Caco-2 (cell line): Measurements from ENCODE around the gene PDCD11. TPM values are rescaled to one million over a fixed set of nuclear protein-coding genes. Genes with fewer than 3 reads are reported as not detected.

ENCODE experiments used
- BruUV-seq: library from RNA; stranded (reverse); fragments of 400-500 nt; replicated peaks from 2 replicates; lab custom pipeline; 2021; lab: Mats Ljungman, UMichigan
- CTCF ChIA-PET: fragments of 300-600 bp; sonication (Branson Sonifier 250); formaldehyde crosslinking; loops from one replicate; lab custom pipeline; 2022; ENCODE audit warnings: antibody characterized with exemption; lab: Charles Lee
- POLR2A ChIA-PET: fragments of 300-600 bp; sonication (Branson Sonifier 250); formaldehyde crosslinking; loops from one replicate; lab custom pipeline; 2022; ENCODE audit warnings: antibody characterized with exemption; lab: Charles Lee
- DNase-seq, 2 experiments: peaks; one replicate each; pipeline versions ENCODE4 v3.0.0 to v3.0.0-alpha.2; 2020 to 2022
- H3K27me3 ChIP-seq: replicated peaks from 2 replicates; pipeline ENCODE4 v1.6.0; 2011; ENCODE audit warnings: low read length; ENCODE audit not compliant: control insufficient read depth, insufficient read depth
- H3K36me3 ChIP-seq: 2 replicates; pipeline ENCODE4 v1.5.1; 2011; ENCODE audit warnings: low read length; ENCODE audit not compliant: control insufficient read depth, insufficient read depth
- H3K4me1 ChIP-seq: fragments of 250-450 bp; sonication (Bioruptor Pico); 2 replicates; pipeline ENCODE4 v1.5.1; 2020; ENCODE audit warnings: mild to moderate bottlenecking
- H3K4me3 ChIP-seq: 2 replicates; pipeline ENCODE4 v1.5.1; 2011; ENCODE audit warnings: low read depth, mild to moderate bottlenecking, control low read depth, low read length
- H3K9me3 ChIP-seq: fragments of 250-450 bp; sonication (Bioruptor Pico); 2 replicates; pipeline ENCODE4 v1.5.1; 2020; ENCODE audit warnings: mild to moderate bottlenecking, moderate library complexity
- H3K27ac Mint-ChIP-seq: one replicate; pipeline ENCODE4 v1.8.0; 2022; ENCODE audit warnings: mixed read lengths; ENCODE audit not compliant: unreplicated experiment
- H3K27me3 Mint-ChIP-seq: one replicate; pipeline ENCODE4 v1.8.0; 2022; ENCODE audit warnings: mixed read lengths; ENCODE audit not compliant: insufficient read depth, unreplicated experiment
- H3K36me3 Mint-ChIP-seq: one replicate; pipeline ENCODE4 v1.8.0; 2022; ENCODE audit warnings: mild to moderate bottlenecking, mixed read lengths; ENCODE audit not compliant: insufficient read depth, unreplicated experiment
- H3K4me1 Mint-ChIP-seq: one replicate; pipeline ENCODE4 v1.8.0; 2022; ENCODE audit warnings: low read depth, mixed read lengths; ENCODE audit not compliant: unreplicated experiment
- H3K4me3 Mint-ChIP-seq: one replicate; pipeline ENCODE4 v1.8.0; 2022; ENCODE audit warnings: mild to moderate bottlenecking, moderate library complexity, mixed read lengths; ENCODE audit not compliant: unreplicated experiment
- H3K9me3 Mint-ChIP-seq: one replicate; pipeline ENCODE4 v1.8.0; 2022; ENCODE audit warnings: mixed read lengths; ENCODE audit not compliant: unreplicated experiment
- CTCF ChIP-seq, 2 experiments: fragments of 200-600 bp in 1 of 2; IDR thresholded peaks; 1 replicate in 1 of 2; 2 replicates in 1 of 2; pipeline versions ENCODE4 v1.5.1 to v1.8.0; 2011 to 2022; ENCODE audit warnings: antibody characterized with exemption in 1 of 2, control low read depth in 1 of 2, inconsistent platforms in 1 of 2, low read depth in 1 of 2, low read length in 1 of 2, mild to moderate bottlenecking in 1 of 2, moderate library complexity in 1 of 2; ENCODE audit not compliant: insufficient read depth in 1 of 2, severe bottlenecking in 1 of 2, unreplicated experiment in 1 of 2
- intact Hi-C: fragments of 100-400 bp; cut with micrococcal nuclease; formaldehyde crosslinking; loops from one replicate; pipeline ENCODE4 v1.10.0; 2022; ENCODE audit not compliant: unreplicated experiment
- total RNA-seq: library from RNA; stranded (reverse); gene quantifications from 2 replicates; pipeline ENCODE4 v1.2.3, GENCODE V29; 2022

The PDCD11 gene
- total RNA-seq, 1 experiment from 2014 or later = 55.3 TPM

DNA sequence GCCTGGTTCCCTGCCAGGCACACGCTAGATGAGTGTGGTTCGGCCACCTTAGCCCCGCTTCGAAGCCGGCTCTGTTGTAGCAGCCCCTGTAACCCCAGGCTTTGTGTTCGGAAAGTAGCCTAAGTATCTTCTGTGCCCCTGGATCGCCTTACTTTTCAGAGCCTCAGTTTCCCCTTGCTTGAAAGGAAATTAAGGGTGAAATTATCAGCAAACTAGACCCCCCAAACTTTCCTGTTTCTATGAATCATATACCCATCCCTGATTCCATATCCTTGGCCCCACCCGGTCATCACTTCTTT is 312 bp downstream of the PDCD11 start:
- no peak for DNase-seq
- H3K36me3 Mint-ChIP-seq = peaks cover 87% of the 10 kb centered on the region
- H3K9me3 Mint-ChIP-seq = no peaks in the 10 kb centered on the region
- H3K27ac Mint-ChIP-seq = peak overlapping the region; percentile 96
- CTCF ChIA-PET = interaction anchor here (1.0 to 1.4 kb wide), 3 partner anchors 9 to 89 kb away, joined by 3 to 4 read pairs (median 3); no protein-coding TSS in a partner anchor
- peaks cover 23% of the 10 kb centered on the region for H3K4me1 Mint-ChIP-seq
- H3K9me3 ChIP-seq = no peaks in the 10 kb centered on the region
- peak overlapping the region; percentile 91 for H3K4me3 ChIP-seq
- no peaks in the 10 kb centered on the region for H3K27me3 ChIP-seq
- BruUV-seq = TSS peak; percentile 69
- peaks cover 3% of the 10 kb centered on the region; the same call in 1 of the 2 replicates for H3K36me3 ChIP-seq
- no peak for TF ChIP-seq CTCF (IDR thresholded peaks at IDR 0.05; ENCODE audit: insufficient read depth in 1 of 2, low read depth in 1 of 2, low read length in 1 of 2, severe bottlenecking in 1 of 2, unreplicated experiment in 1 of 2)
- POLR2A ChIA-PET = interaction anchor here (0.6 to 2.0 kb wide), 3 partner anchors 28 to 166 kb away, joined by 5 to 14 read pairs (median 9); no protein-coding TSS in a partner anchor
- peak overlapping the region; percentile 92 for H3K4me3 Mint-ChIP-seq
- intact Hi-C loops = loop anchor here (1.0 kb wide), 1 partner anchor 28 kb away; no protein-coding TSS in a partner anchor
- no peaks in the 10 kb centered on the region for H3K27me3 Mint-ChIP-seq
- H3K4me1 ChIP-seq = peaks cover 7% of the 10 kb centered on the region; the same call in 1 of the 2 replicates

- no TSS peak for BruUV-seq
- Histone ChIP-seq H3K4me3 (peak overlapping the region; percentile 91), H3K4me1 (peaks cover 7% of the 10 kb centered on the region; the same call in 1 of the 2 replicates), H3K9me3 (no peaks in the 10 kb centered on the region), H3K27me3 (no peaks in the 10 kb centered on the region), H3K36me3 (peaks cover 3% of the 10 kb centered on the region; the same call in 1 of the 2 replicates)
- no peak for TF ChIP-seq CTCF (IDR thresholded peaks at IDR 0.05; ENCODE audit: insufficient read depth in 1 of 2, low read depth in 1 of 2, low read length in 1 of 2, severe bottlenecking in 1 of 2, unreplicated experiment in 1 of 2)
- DNase-seq = no peak
- ChIA-PET CTCF (interaction anchor here (1.0 to 1.4 kb wide), 3 partner anchors 8 to 88 kb away, joined by 3 to 4 read pairs (median 3); no protein-coding TSS in a partner anchor), POLR2A (interaction anchor here (0.6 to 2.0 kb wide), 3 partner anchors 28 to 166 kb away, joined by 5 to 14 read pairs (median 9); no protein-coding TSS in a partner anchor)
- Mint-ChIP-seq H3K9me3 (no peaks in the 10 kb centered on the region), H3K36me3 (peaks cover 87% of the 10 kb centered on the region), H3K27ac (peak overlapping the region; percentile 96), H3K4me1 (peaks cover 23% of the 10 kb centered on the region), H3K4me3 (peak overlapping the region; percentile 92), H3K27me3 (no peaks in the 10 kb centered on the region)
- intact Hi-C loops = no loop called here
Measured at GRCh38 chr10:103397191-103397825, 882 bp downstream of the PDCD11 start.

GRCh38 chr10:103413564-103413963 is 17.1 kb downstream of the PDCD11 start:
- H3K27me3 Mint-ChIP-seq = no peaks in the 10 kb centered on the region
- H3K9me3 ChIP-seq = no peaks in the 10 kb centered on the region
- peaks cover 8% of the 10 kb centered on the region for H3K36me3 ChIP-seq
- ChIA-PET CTCF (no interaction called here), POLR2A (no interaction called here)
- no peak overlapping the region for H3K4me3 Mint-ChIP-seq
- intact Hi-C loops = no loop called here
- no peak overlapping the region for H3K27ac Mint-ChIP-seq
- H3K4me1 ChIP-seq = no peaks in the 10 kb centered on the region
- no peaks in the 10 kb centered on the region for H3K4me1 Mint-ChIP-seq
- BruUV-seq = no TSS peak
- peaks cover 86% of the 10 kb centered on the region for H3K36me3 Mint-ChIP-seq
- no peak for TF ChIP-seq CTCF (IDR thresholded peaks at IDR 0.05; ENCODE audit: insufficient read depth in 1 of 2, low read depth in 1 of 2, low read length in 1 of 2, severe bottlenecking in 1 of 2, unreplicated experiment in 1 of 2)
- H3K27me3 ChIP-seq = no peaks in the 10 kb centered on the region
- DNase-seq = no peak
- no peaks in the 10 kb centered on the region for H3K9me3 Mint-ChIP-seq
- no peak overlapping the region for H3K4me3 ChIP-seq
